GM18870 (cell line): ENCODE results near the gene PPCDC.
"Not testable (repeated sequence)": the region's sequence is repeated elsewhere in the genome, so short reads cannot be mapped to it uniquely, and the experiment has no call there.

Experiments
- ATAC-seq: cut with Tn5 transposase; IDR thresholded peaks from one replicate; pipeline ENCODE4 v1.9.1; 2021; ENCODE audit warnings: moderate library complexity; ENCODE audit not compliant: unreplicated experiment

PPCDC gene

DNA sequence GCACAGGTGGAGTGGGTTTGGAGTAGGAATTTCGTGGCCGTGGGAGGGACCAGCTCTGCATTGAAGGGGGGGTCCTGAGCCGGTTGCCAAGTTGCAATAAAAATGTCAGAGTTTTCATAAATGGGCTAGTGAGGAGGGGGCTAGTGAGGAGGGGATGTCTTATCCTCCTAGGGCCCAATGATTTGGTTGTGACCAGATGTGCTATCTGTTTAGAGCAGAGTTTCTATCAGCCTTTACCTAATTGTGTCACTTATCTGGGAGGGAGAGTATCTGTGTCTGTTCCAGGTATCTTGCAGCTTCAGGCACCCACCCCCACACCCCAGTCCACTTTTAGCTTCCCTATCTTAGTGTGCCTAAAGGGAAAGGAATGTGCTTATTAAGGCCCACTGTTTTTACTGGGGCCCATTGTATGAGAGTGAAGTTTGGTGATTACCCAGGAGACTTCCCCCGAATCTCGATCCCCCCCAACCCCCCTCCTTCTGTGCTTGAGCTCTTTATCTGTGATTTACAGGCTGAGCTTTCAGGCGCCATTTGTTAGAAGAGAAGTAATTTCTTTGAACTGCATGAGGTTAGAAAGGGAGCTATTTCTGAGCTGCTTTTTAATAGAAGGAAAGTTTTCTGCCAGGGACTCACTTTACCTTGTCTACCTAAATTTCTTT is 42.6 kb downstream of the PPCDC start:
- no peak for ATAC-seq

DNA sequence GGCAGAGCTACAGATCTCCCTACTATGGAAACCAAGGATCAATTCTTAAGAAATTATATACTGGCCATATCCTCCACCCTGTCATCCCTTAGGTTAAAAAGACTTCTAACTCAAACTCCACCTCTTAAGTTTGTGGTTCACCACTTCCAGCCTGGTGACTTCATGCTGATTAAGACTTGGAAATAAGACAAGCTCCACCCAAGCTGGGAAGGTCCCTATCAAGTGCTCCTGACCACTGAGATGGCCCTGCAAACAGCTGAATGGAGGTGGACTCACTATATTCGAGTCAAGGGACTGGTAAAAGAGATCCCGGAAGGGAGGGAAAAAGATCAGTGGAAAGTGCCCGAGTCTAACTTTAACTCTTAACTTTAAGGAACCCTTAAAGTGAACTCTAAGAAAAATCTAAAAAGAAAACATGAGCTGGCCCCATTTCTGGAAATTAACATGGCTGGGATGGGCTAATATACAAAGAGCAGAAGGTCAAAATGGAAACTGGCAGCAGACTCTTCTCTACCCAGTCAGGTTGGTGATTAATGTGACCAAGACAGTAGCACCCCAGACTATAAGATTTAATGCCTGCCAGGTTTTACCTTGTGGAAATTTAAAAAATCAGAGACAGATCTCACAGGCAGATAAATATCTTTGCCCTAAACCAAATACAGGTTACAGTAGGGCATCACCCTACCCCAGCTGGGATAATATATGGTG is 43.9 kb downstream of the PPCDC start:
- ATAC-seq, result no peak

DNA sequence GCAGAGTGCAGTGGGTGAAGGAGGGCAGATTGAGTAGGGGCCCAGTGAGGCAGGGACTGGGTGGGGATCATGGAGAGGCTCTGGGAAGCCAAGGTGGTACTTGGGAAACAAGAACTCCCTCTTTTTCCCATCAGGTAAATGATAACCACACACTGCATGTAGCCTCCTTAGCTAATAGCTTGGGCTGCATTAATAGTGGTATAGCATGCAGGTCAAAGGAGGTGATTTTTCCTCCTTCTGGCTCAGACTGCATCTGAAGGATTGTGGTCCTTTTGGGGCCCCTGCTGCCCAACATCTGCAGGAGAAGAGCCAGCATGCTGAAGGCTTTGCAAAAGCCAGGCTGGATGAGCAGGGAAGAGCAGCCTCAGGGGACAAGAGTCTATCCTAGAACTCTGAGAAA is 45.4 kb downstream of the PPCDC start:
- no peak for ATAC-seq

DNA sequence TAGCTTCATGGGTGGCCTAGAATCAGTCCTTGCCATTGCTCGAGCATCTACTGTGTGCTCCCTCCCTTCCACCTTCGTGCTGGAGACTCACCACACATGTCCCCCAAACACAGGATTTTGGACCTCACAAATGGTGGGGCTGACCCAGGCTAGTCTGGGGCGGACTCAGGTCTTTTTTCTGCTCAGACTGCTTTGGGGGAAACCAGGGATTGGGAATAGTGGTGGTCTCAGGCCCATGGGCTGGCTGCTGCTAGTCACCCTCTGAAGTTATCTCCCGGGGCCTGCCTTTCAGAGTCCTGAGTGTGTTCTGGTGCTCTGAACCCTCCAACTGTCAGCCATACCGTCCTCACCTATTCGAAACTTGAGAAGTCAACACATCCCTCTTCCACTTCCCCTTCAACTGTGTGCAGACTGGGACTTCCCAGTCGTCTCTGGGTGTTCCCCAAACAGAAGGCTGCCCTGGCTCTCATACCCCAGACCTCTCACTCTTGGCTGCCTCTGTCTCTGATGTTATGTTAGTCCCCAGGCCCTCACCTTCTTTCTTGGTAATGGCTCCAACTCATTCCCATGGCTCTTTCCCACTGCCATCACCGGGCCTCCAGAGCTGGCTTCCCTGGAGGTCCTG is 46.0 kb downstream of the PPCDC start:
- ATAC-seq, result peak; percentile 74

DNA sequence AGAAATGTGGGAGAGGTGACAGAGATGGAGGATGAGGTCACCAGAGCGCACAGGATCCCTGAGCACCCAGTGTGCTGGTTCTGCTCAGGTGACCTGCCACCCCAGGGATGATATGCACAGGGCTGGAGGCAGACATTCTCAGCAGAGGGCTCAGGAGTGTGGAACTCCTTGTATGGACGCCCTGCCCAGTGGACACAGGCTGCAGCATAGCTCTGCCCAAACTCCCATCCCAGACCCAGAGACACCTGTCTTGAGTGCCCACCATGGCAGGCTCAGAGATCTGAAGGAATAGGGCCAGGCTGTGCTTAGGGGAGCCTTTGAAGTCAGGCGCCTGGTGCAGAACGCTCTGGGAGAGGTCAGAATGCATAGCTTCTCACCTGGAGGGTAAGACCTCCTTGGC is 47.3 kb downstream of the PPCDC start:
- ATAC-seq, result no peak

DNA sequence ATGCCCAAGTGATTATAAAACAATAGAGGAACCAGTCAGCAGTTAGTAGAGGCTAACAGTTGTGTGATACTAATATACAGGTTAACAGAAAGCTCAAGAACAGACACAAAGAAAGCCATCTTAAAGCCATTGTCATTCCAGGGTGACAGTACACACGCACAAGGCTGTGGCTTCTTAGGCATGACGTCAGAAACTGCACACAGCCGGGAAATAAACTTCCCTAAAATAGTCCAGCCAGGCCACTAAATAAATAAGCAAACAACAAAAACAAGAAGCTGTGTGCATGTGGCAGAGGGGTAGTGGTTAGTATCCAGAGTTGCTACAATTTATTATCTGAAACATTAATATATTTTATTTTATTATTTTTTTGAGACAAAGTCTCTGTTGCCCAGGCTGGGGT is 49.8 kb downstream of the PPCDC start:
- no peak for ATAC-seq

DNA sequence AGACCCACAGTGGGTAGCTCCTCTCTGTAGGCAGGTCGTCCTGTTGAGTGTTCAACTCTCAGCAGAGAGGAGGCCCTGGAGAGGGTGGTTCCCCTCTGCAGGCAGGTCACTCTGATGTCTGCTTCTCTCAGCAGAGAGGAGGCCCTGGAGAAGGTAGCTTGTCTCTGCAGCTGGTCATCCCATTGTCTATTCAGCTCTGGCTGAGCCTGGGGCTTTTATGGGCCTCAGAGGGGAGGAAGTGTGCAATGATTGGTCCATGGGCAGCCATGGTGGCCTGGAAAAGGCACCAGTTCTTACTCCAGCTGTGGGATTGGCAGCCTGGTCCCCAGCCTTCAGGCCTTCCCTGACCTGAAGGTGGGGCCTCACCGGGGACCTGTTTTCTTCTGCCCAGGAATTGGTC is 52.9 kb downstream of the PPCDC start:
- ATAC-seq, result no peak

DNA sequence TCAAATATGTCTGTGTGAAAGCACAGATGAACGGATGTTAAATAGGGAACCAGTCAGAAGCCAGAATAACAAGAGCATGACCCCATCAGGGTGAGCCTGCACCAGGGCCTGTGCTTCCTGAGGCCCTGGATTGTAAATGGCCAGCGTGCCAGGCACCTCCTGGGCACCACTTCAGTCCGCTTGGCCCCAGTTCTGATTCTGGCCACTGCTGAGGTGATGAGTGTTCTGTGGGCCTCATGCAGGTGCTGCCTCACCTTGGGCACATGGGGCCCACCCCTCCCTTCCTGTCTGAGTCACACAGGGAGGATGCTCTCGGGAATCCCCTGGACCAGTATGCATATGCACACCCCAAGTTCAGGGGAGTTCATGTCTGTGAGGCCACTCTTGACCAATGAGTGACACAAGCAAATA is 54.2 kb downstream of the PPCDC start:
- ATAC-seq, result not testable (repeated sequence)

DNA sequence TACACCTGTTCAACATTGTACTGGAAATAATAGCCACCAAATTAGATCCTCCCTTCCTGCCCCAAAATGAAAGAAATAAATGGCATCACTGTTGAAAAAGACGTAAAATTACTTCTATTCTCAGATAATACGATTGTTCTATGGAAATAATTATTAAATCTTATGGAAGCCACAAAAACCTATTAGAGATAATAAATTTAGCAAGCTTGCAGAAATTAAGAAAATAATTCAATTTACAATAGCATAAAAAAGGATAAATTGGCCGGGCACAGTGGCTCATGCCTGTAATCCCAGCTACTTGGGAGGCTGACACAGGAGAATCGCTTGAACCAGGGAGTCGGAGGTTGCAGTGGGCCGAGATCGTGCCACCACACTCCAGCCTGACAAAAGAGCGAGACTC is 57.8 kb downstream of the PPCDC start:
- no peak for ATAC-seq

DNA sequence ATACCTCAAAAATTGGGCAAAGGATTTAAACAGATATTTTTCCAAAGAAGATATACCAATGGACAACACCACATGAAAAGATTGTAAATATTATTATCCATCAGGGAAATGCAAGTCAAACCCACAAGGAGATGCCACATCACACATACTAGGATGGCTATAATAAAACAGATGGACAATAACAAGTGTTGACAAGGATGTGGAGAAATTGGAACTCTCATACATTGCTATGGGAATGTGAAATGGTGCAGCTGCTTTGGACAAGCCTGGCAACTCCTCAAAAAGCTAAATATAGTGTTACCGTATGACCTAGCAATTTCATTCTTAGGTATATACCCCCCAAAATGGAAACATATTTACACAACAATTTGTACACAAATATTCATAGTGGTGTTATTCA is 59.3 kb downstream of the PPCDC start:
- ATAC-seq, result no peak

DNA sequence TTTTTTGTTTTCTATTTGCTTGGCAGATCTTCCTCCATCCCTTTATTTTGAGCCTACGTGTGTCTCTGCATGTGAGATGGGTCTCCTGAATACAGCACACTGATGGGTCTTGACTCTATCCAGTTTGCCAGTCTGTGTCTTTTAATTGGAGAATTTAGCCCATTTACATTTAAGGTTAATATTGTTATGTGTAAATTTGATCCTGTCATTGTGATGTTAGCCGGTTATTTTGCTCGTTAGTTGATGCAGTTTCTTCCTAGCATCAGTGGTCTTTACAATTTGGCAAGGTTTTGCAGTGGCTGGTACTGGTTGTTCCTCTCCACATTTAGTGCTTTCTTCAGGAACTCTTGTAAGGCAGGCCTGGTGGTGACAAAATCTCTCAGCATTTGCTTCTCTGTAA is 62.3 kb downstream of the PPCDC start:
- not testable (repeated sequence) for ATAC-seq

DNA sequence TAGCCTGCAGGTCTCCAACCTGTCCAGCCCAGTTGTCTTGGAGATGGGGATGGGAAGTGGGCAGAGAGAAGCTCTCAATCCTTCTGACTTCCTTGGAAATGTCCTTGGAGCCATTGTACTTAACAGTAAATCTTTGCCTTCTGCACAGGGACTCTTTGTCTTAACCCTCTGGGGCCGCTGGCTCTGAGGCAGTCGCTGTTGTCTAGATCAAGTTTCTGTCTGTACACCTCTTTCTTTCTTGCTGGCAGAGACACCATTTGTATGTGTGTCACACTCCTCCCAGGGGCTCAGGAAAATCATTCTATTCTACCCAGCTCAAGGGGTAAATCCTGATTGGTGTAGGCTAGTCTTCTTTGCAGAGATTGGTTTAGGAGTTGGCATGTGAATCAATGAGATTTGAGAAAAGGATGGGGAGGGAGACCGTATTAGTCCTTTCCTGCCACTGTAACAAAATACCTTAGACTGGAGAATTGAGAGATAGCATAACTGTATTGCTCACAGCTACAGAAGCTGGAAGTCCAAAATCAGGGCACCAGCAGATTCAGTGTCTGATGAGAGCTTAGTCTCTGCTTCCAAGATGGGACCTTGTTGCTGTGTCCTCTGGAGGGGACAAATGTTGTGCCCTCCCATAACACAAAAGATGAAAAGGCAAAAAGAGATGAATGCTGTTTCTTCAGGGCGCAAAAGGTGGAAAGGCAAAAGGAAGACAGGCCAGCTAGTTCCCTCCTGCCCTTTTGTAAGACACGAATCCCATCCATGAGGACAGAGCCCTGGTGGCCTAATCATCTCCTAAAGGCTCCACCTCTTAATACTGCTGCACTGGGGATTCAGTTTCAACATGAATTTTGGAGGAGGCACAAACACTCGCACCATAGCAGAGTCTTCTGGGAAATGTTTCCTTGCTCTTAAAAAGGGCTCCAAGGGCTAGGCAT is 66.3 kb downstream of the PPCDC start:
- ATAC-seq, result no peak

DNA sequence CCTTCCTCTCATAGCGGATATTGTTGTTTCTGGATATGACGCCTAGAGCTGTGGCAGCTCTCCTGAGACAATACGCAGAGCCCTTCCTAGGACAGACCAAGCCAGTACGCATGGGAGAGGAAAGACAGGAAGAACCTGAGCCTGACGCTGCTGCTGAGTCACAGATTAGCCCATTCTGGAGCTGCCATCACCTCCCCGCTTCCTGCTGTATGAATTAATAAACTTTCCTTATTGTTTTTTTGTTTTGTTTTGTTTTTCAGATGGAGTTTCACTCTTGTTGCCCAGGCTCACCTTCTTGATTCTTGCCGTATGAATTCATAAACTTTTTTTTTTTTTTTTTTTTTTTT is 67.0 kb downstream of the PPCDC start:
- no peak for ATAC-seq

DNA sequence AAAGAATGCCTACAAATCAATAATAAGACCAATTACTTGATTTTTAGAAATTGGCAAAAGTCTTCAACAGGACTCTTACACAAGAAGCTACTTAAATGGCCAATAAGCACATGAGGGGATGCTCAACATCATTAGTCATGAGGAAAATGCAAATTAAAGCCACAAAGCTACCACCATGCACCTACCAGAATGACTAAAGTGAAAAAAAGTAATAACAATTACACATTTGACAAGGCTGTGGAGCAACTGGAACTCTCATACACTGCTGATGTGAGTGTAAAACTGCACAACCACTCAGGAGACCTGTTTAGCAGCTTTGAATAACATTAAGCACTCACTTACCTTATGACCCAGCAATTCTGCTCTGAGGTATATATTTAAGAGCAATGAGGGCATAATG is 68.4 kb downstream of the PPCDC start:
- ATAC-seq, result peak; percentile 40

DNA sequence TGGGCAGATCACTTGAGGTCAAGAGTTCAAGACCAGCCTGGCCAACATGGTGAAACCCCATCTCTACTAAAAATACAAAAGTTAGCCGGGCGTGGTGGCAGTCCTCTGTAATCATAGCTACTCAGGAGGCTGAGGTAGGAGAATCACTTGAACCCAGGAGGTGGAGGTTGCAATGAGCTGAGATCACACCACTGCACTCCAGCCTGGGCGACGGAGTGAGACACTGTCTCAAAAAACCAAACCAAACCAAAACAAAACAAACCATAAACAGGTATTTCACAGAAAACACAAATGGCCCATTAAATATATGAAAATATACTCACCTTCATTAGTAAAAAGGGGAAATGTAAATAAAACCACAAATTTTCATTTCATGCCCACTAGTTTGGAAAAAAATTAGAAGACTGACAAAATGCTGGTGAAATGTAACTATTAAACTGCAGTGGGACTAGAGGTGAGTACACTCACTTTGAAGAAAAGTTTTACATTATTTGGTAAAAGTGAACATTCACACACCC is 71.6 kb downstream of the PPCDC start:
- ATAC-seq, result peak; percentile 54

DNA sequence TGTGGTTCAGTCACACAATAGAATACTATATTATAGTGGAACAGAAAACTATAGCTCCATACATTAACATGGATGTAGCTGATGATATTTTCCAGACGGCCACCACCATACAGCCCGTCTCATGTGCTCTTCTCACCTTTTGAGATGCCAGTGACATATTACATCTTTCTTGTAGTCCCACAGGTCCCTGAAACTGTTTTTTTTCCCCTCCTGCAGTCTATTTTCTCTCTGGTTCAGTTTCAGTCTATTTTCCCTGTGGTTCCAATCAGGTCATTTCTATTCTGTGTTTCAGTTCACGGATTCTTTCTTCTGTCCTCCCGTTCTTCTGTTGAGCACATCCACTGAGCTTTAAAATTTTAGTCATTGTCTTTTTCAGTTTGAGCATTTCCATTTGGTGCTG is 72.2 kb downstream of the PPCDC start:
- ATAC-seq, result peak; percentile 41

DNA sequence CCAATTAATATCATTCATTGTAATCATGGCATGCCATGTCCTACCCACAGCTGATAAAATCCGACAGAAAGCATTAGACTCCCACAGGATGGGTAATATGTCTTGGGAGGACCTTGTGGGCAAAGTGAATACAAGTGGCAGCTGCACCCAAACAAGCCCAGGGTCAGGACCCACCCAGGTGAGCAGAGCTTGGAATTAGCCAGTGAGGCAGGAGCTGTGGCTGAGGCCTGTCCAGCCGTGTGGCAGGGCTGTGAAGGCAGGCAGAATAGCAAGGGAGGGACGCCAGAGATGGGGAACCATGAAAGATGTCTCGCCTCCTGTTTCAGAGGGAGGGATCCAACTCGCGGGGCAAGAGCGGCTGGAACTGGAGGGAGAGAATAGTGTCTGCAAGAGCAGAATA is 74.5 kb downstream of the PPCDC start:
- ATAC-seq, result no peak

DNA sequence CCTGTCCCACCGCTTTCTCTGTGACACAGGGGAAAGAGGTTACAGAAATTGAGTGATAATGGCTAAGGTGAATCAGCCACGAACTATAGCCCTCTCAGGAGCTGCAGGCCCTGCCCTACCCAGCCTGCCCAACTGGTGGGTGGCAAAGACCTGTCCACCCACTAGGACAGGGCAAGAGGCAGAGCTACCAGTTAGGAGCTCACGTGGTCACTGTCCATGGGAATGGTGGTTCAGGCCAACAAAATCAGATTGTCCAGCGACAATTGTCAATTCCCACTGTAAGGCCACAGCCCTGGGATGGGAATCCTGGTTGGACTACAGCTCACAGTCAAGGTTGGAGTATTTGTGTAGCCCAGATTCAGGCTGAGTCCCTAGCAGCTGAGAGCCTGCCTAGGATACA is 75.0 kb downstream of the PPCDC start:
- ATAC-seq, result no peak
